ENCODE measurements around the gene TERB2.
"Not testable (repeated sequence)": the region's sequence is repeated elsewhere in the genome, so short reads cannot be mapped to it uniquely, and the experiment has no call there.

The TERB2 gene

DNA sequence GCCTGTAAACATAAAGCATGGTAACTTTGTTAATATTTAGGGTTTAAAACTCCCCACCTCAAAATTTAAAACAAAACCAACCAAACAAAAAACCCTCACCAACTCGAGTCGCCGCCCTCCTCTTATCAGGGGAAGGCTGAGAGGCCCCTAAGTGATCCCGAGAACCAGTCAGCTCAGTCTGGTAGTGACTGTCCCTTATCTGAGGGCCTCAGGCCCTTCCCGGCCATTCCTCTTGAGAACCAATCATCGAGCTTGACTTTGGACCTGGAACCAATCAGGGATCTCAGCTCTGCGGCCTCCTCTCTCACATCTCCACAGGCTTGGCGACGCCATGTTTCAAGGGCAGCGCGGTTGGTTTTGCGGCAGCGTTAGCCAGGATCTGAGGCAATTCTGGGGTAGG, at the start of gene TERB2:
TERB2 (plus strand) TSS at position 300 of the 400 bp plus-strand sequence; CDS start at position 332, 32 bp downstream.
- no peak for DNase-seq

- DNase-seq = no peak
These were observed 47.1 kb upstream of the TERB2 start for GRCh38 chr15:44909423-44909822.

DNA sequence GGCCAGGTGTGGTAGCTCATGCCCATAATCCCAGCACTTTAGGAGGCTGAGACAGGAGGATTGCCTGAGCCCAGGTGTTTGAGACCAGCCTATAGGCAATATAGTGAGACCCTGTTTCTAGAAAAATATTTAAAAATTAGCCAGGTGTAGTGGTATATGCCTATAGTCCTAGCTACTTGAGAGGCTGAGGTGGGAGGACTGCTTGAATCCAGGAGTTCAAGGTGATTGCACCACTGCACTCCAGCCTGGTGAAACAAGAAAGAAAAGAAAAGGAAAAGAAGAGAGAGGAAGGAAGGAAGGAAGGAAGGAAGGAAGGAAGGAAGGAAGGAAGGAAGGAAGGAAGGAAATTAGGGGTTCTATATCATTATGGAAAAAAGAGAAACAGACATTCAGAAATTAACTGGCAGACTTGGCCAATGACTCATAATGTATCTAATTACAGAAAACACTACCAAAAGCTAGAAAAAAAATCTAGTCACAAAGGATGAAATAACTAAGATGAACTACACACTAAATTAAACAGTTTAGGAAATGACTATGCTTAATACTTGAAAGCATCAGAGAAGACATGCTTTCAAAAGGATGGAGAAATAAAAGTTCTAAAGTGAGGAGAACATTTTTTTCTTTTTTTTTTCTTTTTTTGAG, 45.4 kb upstream of the TERB2 start:
- no peak for DNase-seq

DNA sequence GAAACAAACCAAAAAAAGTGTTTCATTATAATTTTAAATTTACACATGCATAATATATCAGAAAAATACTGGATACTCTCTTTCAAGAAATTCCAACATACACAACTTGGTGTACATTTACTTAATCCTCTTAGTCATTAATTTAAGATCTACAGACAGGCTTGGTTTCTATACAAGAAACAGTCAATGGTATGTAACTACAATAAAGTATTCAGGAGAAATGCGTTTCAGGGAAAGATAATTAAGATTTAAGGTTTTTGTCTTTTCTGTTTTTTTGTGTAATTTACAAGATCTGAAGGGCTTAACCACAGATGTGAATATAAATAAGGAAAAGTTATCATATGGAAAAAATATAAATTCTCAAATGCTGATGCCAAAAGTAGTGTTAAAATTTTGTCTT, 44.3 kb upstream of the TERB2 start:
- DNase-seq = not testable (repeated sequence)

- not testable (repeated sequence) for DNase-seq
These were observed 43.5 kb upstream of the TERB2 start for GRCh38 chr15:44912974-44913448.

DNA sequence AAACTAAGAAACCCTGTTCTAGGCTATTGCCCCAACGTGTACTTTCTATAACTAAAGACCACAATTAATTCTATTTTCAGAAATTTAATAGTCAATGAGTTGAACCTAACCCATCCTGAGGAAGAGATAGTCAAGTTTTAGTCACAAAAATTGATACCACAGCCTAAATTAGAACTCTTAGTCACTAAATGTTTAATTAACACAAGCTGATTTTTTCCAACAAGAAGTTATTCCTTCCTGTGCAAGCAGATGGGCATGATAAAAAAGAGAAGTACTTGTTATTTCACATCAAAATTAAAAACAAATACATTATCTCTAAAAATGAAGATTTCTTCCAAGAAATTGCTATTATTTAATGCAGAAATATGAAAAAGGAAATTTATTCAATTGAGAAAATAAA, 38.4 kb upstream of the TERB2 start:
- DNase-seq = no peak

DNA sequence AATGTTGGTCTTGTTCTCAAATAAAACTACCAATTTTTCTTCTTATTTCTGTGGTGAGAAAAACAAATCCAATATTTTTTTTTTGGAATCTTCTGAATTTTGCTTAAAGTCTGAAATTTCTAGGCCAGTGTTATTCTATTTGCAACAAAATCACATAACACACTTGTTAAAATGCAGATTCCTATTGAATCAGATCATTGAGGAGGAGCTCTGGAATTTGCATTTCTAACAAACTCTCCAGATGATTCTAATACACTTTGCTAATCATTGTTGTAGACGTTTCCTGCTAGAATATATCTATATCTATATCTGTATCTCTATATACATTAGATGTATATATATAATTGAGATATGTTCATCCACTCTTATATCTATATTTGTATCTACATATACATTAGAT, 27.8 kb upstream of the TERB2 start:
- DNase-seq = not testable (repeated sequence)

GRCh38 chr15:44930283-44930682, 26.2 kb upstream of the TERB2 start:
- DNase-seq = not testable (repeated sequence)

GRCh38 chr15:44958302-44958701, 1.8 kb downstream of the TERB2 start:
- DNase-seq = not testable (repeated sequence)

DNA sequence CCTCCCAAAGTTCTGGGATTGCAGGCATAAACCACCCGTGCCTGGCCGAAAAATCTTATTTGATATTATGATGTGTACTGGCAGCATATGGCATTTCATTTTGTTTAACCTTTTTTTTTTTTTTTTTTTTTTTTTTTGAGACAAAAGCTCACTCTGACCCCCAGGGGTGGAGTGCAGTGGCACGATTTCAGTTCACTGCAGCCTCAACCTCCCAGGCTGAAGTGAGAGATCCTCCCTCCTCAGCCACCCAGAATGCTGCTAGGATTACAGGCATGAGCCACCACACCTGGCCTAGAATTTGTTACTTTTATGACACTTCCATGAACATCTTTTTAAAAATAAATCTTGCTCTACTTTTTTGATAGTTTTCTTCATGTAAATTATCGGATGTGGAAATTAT, 12.0 kb downstream of the TERB2 start:
- no peak for DNase-seq

- no peak for DNase-seq
These were observed 14.5 kb downstream of the TERB2 start for GRCh38 chr15:44971036-44971435.

DNA sequence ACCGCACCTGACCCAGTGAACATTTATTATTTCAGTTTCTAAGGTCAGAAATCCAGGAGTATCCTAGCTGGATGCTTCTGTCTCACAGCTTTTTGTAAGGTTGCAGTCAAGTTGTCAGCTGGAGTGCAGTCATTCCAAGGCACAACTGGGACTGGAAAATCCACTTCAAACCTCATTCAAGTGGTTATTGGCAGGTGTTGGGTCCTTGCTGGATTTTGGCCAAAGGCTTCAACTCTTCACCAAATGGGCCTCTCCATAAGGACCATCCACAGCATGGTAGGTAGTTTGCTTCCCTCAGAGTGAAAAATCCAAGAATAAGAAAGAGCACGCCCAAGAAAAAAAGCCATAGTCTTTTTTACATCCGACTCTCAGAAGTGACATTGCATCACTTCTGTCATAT, 19.7 kb downstream of the TERB2 start:
- not testable (repeated sequence) for DNase-seq

DNA sequence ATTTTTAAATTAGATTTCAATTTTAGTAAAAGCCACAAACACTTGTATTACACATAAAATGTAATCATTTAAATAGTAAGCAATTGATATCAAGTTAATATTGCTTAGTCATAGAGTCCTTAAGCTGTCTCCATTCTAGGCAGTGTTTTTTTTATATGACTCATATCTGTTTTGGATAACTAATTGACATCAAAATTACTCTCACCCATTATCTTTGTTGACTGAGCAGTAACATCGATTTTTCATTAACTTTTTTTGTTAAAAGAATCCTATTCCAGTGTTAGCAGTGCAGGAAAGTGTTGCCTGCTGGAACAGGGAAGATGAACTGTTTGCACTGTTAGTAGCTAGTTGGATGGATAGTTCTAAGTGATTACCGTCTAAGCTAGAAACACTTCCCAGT, 21.3 kb downstream of the TERB2 start:
- DNase-seq = not testable (repeated sequence)

- DNase-seq = not testable (repeated sequence)
These were observed 23.3 kb downstream of the TERB2 start for GRCh38 chr15:44979617-44980339.

DNA sequence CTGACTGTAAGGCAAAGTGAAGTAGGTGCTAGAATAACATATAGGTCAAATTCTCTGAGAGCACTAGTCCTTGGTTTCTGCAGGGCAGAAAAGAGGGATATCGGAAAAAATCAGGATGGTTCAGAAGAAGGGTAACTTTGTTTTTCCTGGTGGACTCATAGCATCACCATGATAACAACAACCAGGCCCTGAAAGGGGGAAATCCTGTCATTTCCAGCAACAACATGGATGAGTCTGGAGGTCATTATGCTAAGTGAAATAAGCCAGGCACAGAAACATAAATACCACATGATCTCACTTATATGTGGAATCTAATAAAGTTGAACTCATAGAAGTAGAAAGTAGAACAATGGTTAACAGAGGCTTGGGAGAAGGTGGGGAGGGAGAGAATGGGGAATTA, 27.7 kb downstream of the TERB2 start:
- DNase-seq = not testable (repeated sequence)

DNA sequence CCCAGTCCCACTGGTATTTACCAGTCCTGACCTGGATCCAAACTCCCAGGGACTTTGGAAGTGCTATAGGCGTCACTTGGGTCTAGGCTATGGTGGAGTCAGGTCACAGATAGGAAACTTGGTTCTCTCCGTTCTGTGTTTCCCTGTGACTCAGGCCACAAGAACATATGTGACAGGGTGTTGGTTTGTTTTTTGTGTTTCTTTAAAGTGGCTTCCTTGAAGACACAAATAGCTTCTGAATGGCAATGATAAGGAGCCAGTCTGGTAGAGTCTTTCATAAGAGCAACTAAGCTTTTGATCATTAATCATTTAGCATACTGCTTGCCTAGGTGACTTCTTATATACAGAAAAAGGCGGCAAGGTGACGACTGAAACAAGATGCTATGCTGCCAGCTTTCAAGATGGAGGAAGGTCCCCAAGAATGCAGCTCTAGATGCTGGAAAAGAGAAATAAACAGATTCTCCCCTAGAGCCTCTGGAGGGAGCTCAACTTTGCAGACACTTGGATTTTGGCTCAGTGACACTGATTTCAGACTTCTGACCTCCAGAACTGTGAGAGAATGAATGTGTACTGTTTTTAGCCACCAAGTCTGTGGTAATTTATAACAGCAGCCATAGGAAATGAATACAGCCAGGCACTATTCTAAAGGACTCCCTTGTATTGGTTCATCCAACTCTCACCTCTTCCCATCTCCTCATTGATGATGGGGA, 30.0 kb downstream of the TERB2 start:
- not testable (repeated sequence) for DNase-seq

GRCh38 chr15:44987711-44988110, 31.2 kb downstream of the TERB2 start:
- DNase-seq = not testable (repeated sequence)

GRCh38 chr15:44988184-44988869, 31.8 kb downstream of the TERB2 start:
- DNase-seq = not testable (repeated sequence)

DNA sequence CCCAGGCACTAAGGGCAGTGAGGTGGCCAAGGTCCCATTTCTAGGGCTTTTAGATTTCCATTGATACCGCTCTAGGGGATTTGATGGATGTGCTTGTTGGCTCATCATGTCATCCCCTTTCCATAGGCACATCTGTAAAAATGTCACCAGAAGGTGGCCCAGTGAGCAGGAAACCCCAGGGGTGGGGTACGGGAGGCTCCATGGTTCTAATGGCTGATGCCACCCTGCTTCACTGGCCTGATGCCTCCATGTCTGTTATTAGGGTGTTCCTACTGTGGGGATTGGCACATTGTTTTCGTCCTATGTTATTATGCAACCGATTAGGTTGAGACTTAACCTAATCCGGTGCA, 32.4 kb downstream of the TERB2 start:
- DNase-seq = not testable (repeated sequence)

DNA sequence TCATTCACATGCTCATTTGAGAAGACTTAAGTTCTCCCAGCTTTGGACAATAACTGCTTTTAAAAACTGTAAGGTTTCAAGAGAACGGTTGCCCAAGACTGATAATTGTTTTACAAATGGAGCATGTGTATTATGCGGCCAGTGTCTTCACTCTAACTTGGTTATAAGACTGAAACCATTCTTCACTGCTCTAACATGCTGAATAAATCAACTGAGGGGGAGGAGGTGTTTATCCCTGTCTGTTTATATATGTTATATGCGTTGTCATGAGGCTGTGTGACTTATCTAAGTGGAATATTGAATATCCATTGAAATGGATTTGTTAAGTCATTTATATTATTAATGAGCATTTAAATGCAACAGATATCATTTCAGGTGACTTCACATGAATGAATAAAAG, 41.1 kb downstream of the TERB2 start:
- DNase-seq = not testable (repeated sequence)

- DNase-seq = no peak
These were observed 42.6 kb downstream of the TERB2 start for GRCh38 chr15:44999105-44999504.

- DNase-seq = not testable (repeated sequence)
These were observed 44.7 kb downstream of the TERB2 start for GRCh38 chr15:45001180-45001579.
